Uterus (tissue), 4 donors: ENCODE measurements around the gene PACRG. TPM values are rescaled to one million over a fixed set of nuclear protein-coding genes. Genes with fewer than 3 reads are reported as not detected.
A peak's percentile ranks its signal among the peaks of the same experiment; 100 is the strongest.

Source experiments
- DNase-seq, 2 donors: peaks; one replicate each; pipeline ENCODE4 v3.0.0-alpha.2; 2019 to 2020
- H3K27ac ChIP-seq, 2 donors: fragments of 200-600 bp; sonication (generic); 1 replicate in 1 of 2; 2 replicates in 1 of 2; pipeline ENCODE4 v1.5.1; 2016 to 2018
- H3K27me3 ChIP-seq, 2 donors: fragments of 200-600 bp; sonication (generic); one replicate each; pipeline ENCODE4 v1.5.1; 2018 to 2019; ENCODE audit warnings: control low read depth in 1 of 2
- H3K36me3 ChIP-seq, 2 donors: fragments of 200-600 bp; sonication (generic); one replicate each; pipeline ENCODE4 v1.5.1; 2019; ENCODE audit warnings: control low read depth in 1 of 2
- H3K4me1 ChIP-seq, 2 donors: fragments of 200-600 bp; sonication (generic); one replicate each; pipeline ENCODE4 v1.5.1; 2018 to 2019; ENCODE audit warnings: control low read depth in 1 of 2
- H3K4me3 ChIP-seq, 2 donors: fragments of 200-600 bp; sonication (generic); 1 replicate in 1 of 2; 2 replicates in 1 of 2; pipeline ENCODE4 v1.5.1; 2018 to 2019; ENCODE audit warnings: mild to moderate bottlenecking in 1 of 2
- H3K9me3 ChIP-seq, 2 donors: fragments of 200-600 bp; sonication (generic); one replicate each; pipeline ENCODE4 v1.5.1; 2019; ENCODE audit warnings: control low read depth in 1 of 2
- POLR2A ChIP-seq, 2 donors: fragments of 450-650 bp; IDR thresholded peaks; one replicate each; pipeline ENCODE4 v1.6.1; 2016; ENCODE audit warnings: antibody characterized with exemption in 2 of 2, mild to moderate bottlenecking in 1 of 2, moderate library complexity in 1 of 2
- intact Hi-C: fragments of 100-400 bp; cut with DNase I; formaldehyde crosslinking; loops from one replicate; pipeline ENCODE4 v1.15.1; 2023; ENCODE audit warnings: low total_unique reads
- total RNA-seq, 4 donors: library from RNA; depleted of rRNA in 3 of 4; stranded (reverse); fragments of >200 nt in 3 of 4; gene quantifications; one replicate each; pipeline versions ENCODE4 v1.1.0 to v1.2.4, GENCODE V29; 2014 to 2023
- TF ChIP-seq, protein P1 (sequence below), 4 experiments: fragments of 200-600 bp in 2 of 4; fragments of 450-650 bp in 2 of 4; sonication (generic) in 2 of 4; IDR thresholded peaks; one replicate each; pipeline ENCODE4 v1.5.1; 2016 to 2019; ENCODE audit warnings: antibody characterized with exemption in 4 of 4, mild to moderate bottlenecking in 2 of 4, moderate library complexity in 1 of 4
- donor health status: DM: yes; HTN: yes; CAD: no.

PACRG gene
- total RNA-seq, 4 donors from 2014 or later, result 4.6 to 12.3 (median 7.5) TPM

DNA sequence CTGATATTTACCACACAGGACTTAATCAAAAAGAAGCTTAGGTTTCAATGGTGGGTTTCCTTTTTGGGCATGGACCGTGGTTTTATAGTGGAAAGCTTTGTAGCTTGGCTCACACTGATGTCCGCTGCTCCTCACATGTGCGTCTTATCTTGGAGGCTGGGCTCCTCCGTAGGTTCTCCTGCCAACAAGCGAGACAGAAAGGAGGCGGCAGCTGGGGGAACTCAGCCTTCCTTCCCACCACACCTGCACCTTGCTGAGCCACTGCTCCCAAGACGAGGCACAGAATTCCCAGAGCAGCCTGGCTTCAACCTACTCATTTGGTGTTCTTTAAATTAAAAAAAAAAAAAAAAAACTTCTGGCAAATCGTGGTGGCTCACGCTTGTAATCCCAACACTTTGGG is 451.3 kb downstream of the PACRG start:
- intact Hi-C loops, result no loop called here
- no peak for TF ChIP-seq POLR2A (IDR thresholded peaks at IDR 0.05)
- TF ChIP-seq, protein P1, sequence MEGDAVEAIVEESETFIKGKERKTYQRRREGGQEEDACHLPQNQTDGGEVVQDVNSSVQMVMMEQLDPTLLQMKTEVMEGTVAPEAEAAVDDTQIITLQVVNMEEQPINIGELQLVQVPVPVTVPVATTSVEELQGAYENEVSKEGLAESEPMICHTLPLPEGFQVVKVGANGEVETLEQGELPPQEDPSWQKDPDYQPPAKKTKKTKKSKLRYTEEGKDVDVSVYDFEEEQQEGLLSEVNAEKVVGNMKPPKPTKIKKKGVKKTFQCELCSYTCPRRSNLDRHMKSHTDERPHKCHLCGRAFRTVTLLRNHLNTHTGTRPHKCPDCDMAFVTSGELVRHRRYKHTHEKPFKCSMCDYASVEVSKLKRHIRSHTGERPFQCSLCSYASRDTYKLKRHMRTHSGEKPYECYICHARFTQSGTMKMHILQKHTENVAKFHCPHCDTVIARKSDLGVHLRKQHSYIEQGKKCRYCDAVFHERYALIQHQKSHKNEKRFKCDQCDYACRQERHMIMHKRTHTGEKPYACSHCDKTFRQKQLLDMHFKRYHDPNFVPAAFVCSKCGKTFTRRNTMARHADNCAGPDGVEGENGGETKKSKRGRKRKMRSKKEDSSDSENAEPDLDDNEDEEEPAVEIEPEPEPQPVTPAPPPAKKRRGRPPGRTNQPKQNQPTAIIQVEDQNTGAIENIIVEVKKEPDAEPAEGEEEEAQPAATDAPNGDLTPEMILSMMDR (IDR thresholded peaks at IDR 0.05), result no peak
- H3K27me3 ChIP-seq, result no peaks in the 10 kb centered on the region
- no peaks in the 10 kb centered on the region for H3K9me3 ChIP-seq
- H3K4me1 ChIP-seq, result no peaks in the 10 kb centered on the region
- H3K36me3 ChIP-seq, result no peaks in the 10 kb centered on the region
- DNase-seq, result no peak
- H3K4me3 ChIP-seq, result no peak overlapping the region
- H3K27ac ChIP-seq, result no peak overlapping the region

DNA sequence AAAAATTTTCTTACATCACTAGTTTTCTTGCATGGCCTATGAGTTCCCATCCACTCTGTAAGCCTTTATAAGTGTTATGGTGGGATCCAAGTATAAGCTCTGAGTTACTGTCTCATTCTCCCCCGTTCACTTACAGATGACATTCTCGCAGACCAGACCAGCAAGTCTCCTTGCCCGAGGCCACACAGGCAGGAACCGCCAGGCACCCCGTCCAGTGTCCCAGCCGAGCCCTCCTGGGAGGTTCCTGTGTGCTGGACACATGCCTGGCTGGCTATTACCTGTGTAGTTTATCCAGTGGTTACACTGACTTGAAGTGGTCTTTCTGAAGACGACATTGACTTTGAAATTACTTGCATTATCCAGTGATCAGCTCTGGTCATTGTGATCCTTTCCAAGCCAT is 451.9 kb downstream of the PACRG start:
- no peaks in the 10 kb centered on the region for H3K9me3 ChIP-seq
- intact Hi-C loops, result no loop called here
- no peak overlapping the region for H3K4me3 ChIP-seq
- DNase-seq, result no peak
- H3K4me1 ChIP-seq, result no peaks in the 10 kb centered on the region
- H3K27ac ChIP-seq, result no peak overlapping the region
- H3K27me3 ChIP-seq, result no peaks in the 10 kb centered on the region
- no peak for TF ChIP-seq POLR2A (IDR thresholded peaks at IDR 0.05)
- no peaks in the 10 kb centered on the region for H3K36me3 ChIP-seq

DNA sequence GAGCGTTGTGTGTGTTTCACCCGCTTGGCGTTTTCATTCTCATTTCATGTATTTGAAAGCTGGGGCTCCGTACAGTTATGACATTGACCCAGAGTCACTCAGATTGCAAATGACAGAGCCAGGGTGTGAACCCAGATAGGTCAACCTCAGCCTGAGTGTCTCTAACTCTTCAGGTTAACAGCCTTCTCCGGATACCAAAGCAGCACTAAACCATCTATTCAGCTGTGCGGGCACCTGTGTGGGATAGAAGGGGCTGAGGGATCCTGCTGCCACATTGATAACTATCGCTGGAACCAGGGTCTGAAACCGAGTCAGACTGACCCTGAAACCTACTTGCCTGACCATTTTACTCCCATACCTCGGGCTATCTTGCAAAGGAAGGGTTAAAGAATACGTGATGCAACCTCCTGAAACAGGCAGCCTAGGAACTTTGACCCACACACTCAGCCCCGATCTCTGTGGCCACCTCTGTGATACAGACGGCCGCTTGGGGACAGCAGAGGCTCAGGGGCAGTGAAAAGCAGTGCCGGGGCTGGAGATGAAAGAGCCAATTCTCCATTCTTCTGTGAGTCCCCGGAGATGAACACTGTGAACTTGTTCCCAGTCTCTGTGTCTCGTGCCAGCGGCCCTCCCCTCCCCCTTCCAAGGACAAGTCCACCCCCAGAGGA is 453.2 kb downstream of the PACRG start:
- Histone ChIP-seq H3K4me1 (no peaks in the 10 kb centered on the region), H3K9me3 (no peaks in the 10 kb centered on the region), H3K27me3 (no peaks in the 10 kb centered on the region), H3K27ac (no peak overlapping the region), H3K4me3 (no peak overlapping the region), H3K36me3 (no peaks in the 10 kb centered on the region)
- TF ChIP-seq, protein P1 (IDR thresholded peaks at IDR 0.05), result peak; percentile 13 to 41 (median 34)
- TF ChIP-seq POLR2A (IDR thresholded peaks at IDR 0.05), result no peak
- peak; percentile 26 to 32 for DNase-seq
- intact Hi-C loops, result no loop called here

DNA sequence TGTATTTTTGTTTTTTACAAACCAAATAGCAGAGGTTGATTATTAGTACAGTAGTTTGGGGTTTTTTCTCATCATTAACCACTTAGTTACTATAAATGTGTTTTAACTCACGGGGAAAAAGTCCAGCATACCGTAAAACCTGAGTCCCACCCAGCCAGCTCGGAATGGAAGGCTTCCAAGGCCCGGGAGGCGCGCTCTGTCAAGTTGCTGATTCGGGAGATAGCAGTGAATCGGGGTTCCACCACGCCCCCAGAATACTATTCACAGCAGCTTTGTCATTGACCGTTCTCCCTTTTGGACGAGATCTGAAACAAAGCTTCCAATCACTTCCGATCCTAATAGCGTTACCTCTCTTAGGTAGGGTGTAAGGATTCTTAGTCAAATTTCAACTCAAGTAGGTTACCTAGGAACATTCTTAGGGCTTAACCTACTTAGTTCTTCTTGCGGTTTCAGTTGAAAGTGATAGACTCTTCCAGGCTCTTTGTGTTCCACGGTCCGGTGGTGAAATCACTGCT is 453.9 kb downstream of the PACRG start:
- intact Hi-C loops, result no loop called here
- Histone ChIP-seq H3K36me3 (no peaks in the 10 kb centered on the region), H3K27ac (no peak overlapping the region), H3K9me3 (no peaks in the 10 kb centered on the region), H3K4me1 (no peaks in the 10 kb centered on the region), H3K4me3 (no peak overlapping the region), H3K27me3 (no peaks in the 10 kb centered on the region)
- no peak for DNase-seq
- TF ChIP-seq POLR2A (IDR thresholded peaks at IDR 0.05), result no peak
- TF ChIP-seq, protein P1 (IDR thresholded peaks at IDR 0.05), result no peak

DNA sequence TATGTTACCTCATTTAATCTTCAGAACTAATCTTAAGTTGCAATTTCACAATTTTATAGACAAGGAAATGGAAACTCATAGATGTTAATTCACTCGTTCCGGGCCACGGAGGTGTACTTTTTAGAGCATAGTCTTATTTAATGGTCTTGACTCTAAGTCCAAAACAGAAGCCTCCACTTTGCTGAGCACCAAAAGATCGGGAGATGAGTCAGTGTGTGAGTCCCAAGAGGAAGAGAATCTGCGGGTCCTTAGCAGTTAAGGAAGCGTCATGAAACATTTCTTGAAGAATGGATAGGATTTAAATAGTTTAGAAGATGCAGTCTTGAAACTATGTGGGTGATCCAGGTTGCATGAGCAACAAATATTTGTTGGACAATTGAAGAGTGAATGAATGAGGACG is 454.9 kb downstream of the PACRG start:
- Histone ChIP-seq H3K27me3 (no peaks in the 10 kb centered on the region), H3K36me3 (no peaks in the 10 kb centered on the region), H3K4me3 (no peak overlapping the region), H3K27ac (no peak overlapping the region), H3K9me3 (no peaks in the 10 kb centered on the region), H3K4me1 (no peaks in the 10 kb centered on the region)
- intact Hi-C loops, result no loop called here
- TF ChIP-seq POLR2A (IDR thresholded peaks at IDR 0.05), result no peak
- TF ChIP-seq, protein P1 (IDR thresholded peaks at IDR 0.05), result no peak
- DNase-seq, result no peak
